ENCODE measurements around the gene TMEM100.

DNA sequence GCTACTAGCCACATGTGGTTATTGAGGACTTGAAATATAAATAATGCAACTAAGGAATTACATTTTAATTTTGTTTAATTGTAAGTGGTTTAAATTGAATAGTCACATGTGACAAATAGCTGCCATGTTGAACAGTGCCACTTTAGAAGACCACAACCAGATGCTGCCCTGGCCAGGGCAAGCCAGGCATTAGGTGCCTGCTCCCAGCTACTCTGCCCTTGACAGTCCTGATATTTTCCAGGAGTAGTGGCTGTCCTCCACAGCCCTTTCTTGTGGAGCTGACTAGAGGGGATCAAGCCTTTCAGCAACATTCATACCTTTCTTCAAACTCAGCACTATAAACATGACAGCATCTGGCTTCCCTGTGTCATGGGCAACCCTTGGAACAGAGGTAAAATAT is 31.0 kb downstream of the TMEM100 start:
- TF ChIP-seq, protein P1, sequence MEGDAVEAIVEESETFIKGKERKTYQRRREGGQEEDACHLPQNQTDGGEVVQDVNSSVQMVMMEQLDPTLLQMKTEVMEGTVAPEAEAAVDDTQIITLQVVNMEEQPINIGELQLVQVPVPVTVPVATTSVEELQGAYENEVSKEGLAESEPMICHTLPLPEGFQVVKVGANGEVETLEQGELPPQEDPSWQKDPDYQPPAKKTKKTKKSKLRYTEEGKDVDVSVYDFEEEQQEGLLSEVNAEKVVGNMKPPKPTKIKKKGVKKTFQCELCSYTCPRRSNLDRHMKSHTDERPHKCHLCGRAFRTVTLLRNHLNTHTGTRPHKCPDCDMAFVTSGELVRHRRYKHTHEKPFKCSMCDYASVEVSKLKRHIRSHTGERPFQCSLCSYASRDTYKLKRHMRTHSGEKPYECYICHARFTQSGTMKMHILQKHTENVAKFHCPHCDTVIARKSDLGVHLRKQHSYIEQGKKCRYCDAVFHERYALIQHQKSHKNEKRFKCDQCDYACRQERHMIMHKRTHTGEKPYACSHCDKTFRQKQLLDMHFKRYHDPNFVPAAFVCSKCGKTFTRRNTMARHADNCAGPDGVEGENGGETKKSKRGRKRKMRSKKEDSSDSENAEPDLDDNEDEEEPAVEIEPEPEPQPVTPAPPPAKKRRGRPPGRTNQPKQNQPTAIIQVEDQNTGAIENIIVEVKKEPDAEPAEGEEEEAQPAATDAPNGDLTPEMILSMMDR (IDR thresholded peaks at IDR 0.05) = no peak
- TF ChIP-seq POLR2AphosphoS5 (IDR thresholded peaks at IDR 0.05) = peak in 2 of 4 donors; percentile 43 to 51
- no peak for TF ChIP-seq POLR2A (IDR thresholded peaks at IDR 0.05)
- TF ChIP-seq EP300 (IDR thresholded peaks at IDR 0.05) = no peak

All from sigmoid colon (tissue), 4 donors.